ENCODE results near the gene DUSP1.

DUSP1 gene

DNA sequence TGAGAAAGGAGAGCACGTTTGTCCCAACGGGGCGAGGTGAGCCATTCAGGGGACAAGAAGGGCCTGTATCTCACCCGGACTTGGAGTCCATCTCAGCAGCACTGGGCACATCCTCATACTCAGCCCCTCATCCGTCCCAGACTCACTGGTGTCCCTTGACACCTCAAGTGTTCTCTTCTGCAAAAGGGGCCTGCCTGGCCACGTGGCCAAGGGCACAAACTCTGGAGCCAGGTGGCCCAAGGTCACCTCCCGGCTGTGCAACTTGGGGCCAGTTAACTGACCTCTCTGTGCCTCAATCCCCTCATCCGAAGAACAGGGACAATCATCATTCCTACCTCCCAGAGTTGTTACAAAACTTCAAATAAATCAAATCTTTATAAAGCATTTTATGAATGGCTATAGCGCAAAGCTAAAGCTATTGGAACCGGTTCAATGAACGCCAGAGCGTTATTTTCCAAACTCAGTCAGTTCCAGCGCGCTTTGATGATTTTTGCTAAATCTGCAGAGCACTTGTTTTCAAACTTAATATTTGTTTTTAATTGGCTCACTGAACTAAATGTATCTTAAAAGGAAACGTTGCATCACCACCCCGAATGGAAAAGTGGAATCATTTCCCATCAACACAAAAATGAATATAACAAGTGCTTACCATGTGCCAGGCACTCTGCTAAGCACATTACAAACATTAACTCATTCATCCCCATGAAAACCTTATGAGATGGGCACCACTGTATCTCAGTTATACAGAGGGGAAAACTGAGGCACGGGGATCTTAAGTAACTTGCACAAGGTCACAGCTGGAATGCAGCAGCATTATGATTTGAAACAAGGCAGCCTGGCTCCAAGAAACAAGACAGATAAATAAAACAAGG, 49.3 kb downstream of the DUSP1 start:
- DNase-seq: no peak

DNA sequence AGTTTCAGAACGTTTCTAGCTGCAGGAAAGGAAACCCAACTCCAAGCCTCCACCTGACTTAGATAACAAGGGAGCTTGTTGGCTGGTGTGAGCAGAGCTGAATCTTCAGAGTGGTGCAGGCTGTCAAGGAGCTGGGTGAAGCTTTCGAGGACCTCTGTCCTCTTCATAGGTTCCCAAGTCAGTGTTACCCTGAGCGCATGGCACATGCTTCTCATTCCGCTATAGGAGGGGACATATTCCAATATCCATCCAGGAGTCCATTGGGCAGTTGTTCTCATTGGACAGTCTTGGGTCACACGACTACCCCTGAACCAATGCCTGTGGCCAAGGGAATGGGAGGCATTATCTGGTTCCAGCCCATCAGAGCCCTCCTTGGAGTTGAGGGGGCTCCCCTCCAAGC, 50.3 kb downstream of the DUSP1 start:
- no peak for DNase-seq

DNA sequence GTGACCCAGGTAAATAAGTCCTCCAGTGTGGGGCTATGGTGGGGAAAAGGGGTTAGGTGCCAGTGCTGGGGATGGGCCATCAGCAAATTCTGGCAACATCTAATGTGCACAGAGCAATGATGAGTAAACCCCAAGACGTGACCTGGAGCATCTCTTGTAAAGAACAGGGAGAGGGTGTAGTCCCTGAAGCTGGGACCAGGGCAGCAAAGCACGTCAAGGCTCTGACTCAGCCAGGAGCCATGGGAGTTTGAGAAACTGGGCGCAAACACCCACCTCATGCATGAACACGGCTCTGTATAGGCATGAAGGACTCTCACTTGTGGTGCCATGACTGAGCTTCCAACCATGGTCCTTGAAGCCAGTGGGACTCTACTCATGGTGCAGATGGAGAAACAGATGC, 51.8 kb downstream of the DUSP1 start:
- DNase-seq: no peak

DNA sequence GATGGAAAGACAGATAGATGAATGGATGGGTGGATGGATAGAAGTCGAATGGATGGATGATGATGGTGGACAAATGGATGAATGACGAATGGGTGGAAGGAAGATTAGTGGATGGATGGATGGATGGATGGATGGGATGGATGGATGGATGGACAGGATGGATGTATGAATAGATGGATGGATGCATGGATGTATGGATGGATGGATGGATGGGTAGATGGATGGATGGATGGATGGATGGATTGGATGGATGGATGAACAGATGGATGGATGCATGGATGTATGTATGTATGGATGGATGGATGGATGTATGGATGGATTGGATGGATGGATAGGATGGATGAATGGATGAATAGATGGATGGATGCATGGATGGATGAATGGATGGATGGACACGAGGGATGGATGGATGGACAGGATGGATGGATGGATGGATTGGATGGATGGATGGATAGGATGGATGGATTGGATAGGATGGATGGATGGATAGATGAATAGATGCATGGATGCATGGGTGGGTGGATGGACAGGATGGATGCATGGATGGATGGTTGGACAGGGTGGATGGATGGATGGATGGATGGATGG, 52.4 kb downstream of the DUSP1 start:
- DNase-seq: no peak
